IMR-90 (cell line): Measurements from ENCODE around the gene FBXO28.

Experiments
- MAFK ChIP-seq: IDR thresholded peaks from 2 replicates; pipeline ENCODE4 v1.6.1; 2012; ENCODE audit warnings: low read depth, low read length, improper control_type of control experiment
- POLR2A ChIP-seq: IDR thresholded peaks from 2 replicates; pipeline ENCODE4 v1.6.1; 2012; ENCODE audit warnings: mild to moderate bottlenecking, low read depth, low read length
- RAD21 ChIP-seq: IDR thresholded peaks from 2 replicates; pipeline ENCODE4 v1.6.1; 2012; ENCODE audit warnings: low read length, improper control_type of control experiment
- RFX5 ChIP-seq: IDR thresholded peaks from 2 replicates; pipeline ENCODE4 v1.8.0; 2012; ENCODE audit warnings: low read depth, mild to moderate bottlenecking, low read length, moderate library complexity
- SMC3 ChIP-seq: fragments of 150-350 bp; IDR thresholded peaks from 2 replicates; pipeline ENCODE4 v1.6.1; 2016; ENCODE audit warnings: low read depth, mild to moderate bottlenecking, antibody characterized with exemption, low read length, moderate library complexity
- TF ChIP-seq, protein P1 (sequence below): conservative IDR thresholded peaks from 2 replicates; pipeline ENCODE4 v1.5.1; 2012; ENCODE audit warnings: mild to moderate bottlenecking, low read depth, low read length, improper control_type of control experiment

- TF ChIP-seq, protein P1, sequence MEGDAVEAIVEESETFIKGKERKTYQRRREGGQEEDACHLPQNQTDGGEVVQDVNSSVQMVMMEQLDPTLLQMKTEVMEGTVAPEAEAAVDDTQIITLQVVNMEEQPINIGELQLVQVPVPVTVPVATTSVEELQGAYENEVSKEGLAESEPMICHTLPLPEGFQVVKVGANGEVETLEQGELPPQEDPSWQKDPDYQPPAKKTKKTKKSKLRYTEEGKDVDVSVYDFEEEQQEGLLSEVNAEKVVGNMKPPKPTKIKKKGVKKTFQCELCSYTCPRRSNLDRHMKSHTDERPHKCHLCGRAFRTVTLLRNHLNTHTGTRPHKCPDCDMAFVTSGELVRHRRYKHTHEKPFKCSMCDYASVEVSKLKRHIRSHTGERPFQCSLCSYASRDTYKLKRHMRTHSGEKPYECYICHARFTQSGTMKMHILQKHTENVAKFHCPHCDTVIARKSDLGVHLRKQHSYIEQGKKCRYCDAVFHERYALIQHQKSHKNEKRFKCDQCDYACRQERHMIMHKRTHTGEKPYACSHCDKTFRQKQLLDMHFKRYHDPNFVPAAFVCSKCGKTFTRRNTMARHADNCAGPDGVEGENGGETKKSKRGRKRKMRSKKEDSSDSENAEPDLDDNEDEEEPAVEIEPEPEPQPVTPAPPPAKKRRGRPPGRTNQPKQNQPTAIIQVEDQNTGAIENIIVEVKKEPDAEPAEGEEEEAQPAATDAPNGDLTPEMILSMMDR: no peak
- TF ChIP-seq SMC3 (no peak), POLR2A (no peak), MAFK (no peak), RFX5 (no peak), RAD21 (no peak)
Measured at GRCh38 chr1:224172229-224172628, 58.3 kb downstream of the FBXO28 start.
